HK-2 (cell line): ENCODE results near the gene THBD.
A peak's percentile ranks its signal among the peaks of the same experiment; 100 is the strongest.

Source experiments
- DNase-seq: peaks from one replicate; pipeline ENCODE4 v3.0.0-alpha.2; 2018; ENCODE audit not compliant: unreplicated experiment

The THBD gene, protein sequence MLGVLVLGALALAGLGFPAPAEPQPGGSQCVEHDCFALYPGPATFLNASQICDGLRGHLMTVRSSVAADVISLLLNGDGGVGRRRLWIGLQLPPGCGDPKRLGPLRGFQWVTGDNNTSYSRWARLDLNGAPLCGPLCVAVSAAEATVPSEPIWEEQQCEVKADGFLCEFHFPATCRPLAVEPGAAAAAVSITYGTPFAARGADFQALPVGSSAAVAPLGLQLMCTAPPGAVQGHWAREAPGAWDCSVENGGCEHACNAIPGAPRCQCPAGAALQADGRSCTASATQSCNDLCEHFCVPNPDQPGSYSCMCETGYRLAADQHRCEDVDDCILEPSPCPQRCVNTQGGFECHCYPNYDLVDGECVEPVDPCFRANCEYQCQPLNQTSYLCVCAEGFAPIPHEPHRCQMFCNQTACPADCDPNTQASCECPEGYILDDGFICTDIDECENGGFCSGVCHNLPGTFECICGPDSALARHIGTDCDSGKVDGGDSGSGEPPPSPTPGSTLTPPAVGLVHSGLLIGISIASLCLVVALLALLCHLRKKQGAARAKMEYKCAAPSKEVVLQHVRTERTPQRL

GRCh38 chr20:23049201-23050075, at the start of gene THBD:
Gene THBD, minus strand, starts transcription at chr20:23049672. Its CDS starts 168 bp downstream, at chr20:23049504.
- DNase-seq = peak; percentile 92

DNA sequence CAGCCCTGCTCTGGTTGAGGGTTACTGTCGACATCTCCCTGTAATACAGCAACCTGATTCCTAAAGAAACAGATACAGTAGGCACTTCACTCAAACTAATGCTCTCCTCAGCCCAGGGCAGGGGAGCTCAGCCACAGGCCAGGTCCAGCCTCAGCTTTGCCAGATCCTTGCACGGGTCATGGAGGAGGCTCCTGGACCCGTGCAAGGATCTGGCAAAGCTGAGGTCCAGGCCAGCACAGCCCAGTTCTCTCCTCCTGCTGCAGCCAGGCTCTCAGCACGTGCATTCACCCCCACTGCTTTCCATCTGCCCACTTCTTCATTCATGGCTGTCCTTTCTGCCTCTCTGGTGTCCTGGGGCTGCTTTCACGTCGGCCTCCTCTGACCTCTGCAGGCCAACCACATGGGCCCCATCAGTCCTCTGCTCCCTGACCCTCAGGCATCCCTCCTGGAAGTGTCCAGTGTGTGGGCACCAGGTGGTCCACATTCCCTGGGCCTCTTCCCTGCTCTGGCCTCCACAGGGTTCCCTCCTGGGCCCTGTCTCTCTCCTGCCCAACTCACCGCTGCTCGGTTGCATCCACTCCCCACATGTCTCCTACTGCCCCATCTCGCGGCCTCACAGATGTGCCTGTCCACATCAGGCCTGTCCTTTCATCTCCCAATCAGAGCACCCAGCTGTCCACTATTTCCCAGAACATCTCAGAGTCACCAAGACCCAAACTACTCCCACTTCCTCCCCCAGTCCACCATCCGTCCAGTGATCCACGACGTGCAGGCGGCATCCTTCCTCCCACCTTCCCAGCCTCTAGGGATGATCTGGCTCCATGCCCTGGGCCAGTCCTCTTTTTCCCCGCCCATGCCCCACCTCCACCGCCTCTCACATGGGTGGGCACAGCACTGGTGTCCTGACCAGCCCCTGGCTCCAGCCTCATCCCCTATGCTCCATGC, 48.4 kb upstream of the THBD start:
- no peak for DNase-seq

- no peak for DNase-seq
These were observed 47.6 kb upstream of the THBD start for GRCh38 chr20:23096986-23097520.

- no peak for DNase-seq
These were observed 46.6 kb upstream of the THBD start for GRCh38 chr20:23096097-23096496.

- no peak for DNase-seq
These were observed 46.0 kb upstream of the THBD start for GRCh38 chr20:23095499-23095898.

GRCh38 chr20:23094927-23095326, 45.5 kb upstream of the THBD start:
- DNase-seq = no peak

GRCh38 chr20:23094213-23094896, 44.9 kb upstream of the THBD start:
- DNase-seq = no peak

GRCh38 chr20:23093613-23094012, 44.1 kb upstream of the THBD start:
- no peak for DNase-seq

- DNase-seq = no peak
These were observed 43.5 kb upstream of the THBD start for GRCh38 chr20:23092861-23093495.

- no peak for DNase-seq
These were observed 42.9 kb upstream of the THBD start for GRCh38 chr20:23092384-23092756.

- DNase-seq = no peak
These were observed 42.4 kb upstream of the THBD start for GRCh38 chr20:23091721-23092383.

DNA sequence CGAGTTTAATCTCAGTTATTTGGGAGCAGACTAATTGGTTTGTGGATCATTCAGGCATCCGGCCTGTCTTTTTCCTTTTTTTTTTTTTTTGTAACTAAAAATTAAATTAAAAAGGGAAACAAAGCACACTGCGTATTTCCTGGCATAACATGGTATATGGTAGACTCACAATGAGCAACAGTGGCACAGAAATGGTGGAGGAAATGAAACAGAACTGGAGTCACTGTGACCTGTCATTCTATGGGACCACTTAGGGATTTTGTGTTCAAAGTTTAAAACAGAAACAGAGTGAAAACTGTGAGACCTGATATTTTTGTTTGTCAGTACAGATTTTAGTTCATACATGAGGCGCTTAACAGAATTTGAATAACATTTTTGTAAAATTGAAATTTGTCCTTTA, 41.4 kb upstream of the THBD start:
- DNase-seq = no peak

DNA sequence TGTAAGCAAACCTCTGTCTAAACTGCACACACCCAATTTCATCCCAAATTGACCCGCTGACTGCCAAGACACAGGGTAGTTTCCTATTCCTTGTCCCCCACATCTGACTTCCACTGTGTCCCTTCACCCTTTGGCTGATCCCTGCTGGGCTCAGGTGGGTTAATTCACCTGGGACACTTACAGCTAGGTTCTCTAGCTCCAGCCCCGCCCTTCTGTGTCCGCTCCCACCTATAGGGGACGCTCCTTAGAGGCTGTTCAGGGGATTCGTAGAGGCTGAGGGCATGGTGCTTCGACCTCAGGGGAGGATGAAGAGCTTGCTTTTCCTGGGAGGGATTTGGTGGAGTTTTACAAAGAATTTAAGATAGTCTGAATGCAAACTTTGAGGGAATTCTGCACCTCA, 40.7 kb upstream of the THBD start:
- no peak for DNase-seq

GRCh38 chr20:23088866-23089265, 39.4 kb upstream of the THBD start:
- DNase-seq = no peak

- no peak for DNase-seq
These were observed 38.2 kb upstream of the THBD start for GRCh38 chr20:23087587-23088251.

DNA sequence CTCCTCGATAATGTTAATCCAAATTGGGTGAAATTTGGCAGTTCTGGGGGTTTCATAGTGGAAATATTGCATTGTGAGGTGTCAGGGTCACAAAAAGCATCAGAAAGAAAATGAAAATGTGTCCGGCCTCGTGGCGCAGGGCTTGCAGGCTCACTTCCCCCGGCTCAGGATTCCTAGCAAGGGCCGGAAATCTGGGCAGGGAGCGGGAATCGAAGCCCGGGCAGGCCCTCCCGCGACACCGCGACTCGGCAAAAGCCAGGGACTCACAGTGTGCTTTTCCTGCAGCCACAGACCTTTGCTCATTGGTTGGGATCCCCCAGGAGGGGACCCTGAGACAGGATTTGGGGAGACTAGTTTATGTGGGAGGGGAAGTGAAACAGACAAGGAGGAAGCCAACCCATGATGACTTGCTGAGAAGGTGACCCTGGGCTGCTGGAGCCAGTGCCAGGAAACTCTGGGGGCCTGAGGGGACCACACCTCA, 37.5 kb upstream of the THBD start:
- no peak for DNase-seq

DNA sequence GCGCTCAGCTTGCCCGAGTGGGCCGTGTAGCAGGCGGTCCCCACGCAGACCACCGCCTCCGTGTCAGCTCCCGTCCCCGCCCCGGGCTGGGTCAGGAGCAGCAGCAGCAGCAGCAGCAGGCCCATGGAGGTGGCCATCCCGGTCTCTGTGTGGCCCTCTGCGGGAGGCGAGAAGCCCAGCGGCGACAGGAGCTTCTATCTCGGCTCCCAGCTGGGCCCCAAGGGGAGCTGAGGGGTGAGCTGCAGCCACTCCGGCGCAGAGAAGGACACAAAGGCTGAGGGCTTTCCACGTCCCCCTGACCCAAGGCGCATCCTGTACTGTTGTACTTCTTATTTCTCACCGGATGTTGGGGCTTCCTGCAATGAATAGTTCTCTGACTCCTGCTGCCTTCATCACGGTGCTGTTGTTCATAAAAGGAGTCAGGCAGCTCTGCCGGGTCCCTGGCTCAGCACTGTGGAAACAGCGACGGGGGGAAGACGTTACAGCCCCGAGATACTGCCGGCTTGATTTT, 36.6 kb upstream of the THBD start, which contains the start of gene CD93:
TSS of gene CD93 (minus strand) at position 269 of the 511 bp plus-strand sequence. CDS start at position 137, 132 bp downstream.
- DNase-seq = no peak

DNA sequence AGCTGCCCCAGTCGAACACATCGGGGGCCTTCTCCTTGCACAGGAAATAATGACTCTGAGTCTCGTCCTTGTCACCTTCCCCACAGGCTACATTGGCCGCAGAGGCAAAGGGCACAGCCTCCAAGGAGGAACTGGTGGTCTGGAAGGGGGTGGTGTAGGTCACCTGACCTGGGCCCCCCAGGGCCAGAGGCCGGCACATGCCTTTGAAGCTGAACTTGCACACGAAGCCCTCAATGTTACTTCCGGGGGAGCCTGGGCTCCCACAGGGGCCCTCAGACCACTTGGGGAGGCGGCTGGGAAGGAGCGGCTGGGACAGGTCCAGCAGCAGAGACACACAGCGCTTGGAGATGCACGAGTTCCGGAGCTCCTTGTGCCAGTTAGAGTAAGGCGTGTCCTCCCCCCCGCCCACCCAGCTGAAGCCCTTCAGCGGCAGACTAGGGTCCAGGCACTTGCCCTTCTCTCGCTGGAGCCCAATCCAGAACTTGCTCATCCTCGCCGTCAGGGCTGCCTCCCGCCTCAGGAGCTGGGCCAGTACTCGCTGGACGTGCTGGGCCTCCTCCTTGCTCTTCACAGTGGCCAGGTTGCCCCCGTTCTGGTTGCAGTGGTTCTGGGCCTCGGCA, 36.1 kb upstream of the THBD start:
- DNase-seq = no peak
